K562 (cell line): ENCODE measurements around the gene SAMD4A. TPM values are rescaled to one million over a fixed set of nuclear protein-coding genes. Genes with fewer than 3 reads are reported as not detected.

Source experiments
- CEBPG ChIP-seq, 3 experiments: fragments of 200-800 bp in 1 of 3; sonication (Bioruptor generic) in 1 of 3; sonication (generic) in 1 of 3; formaldehyde crosslinking in 1 of 3; IDR thresholded peaks in 2 of 3; conservative IDR thresholded peaks in 1 of 3; 2 replicates each; pipeline versions ENCODE4 v1.6.1 to v1.8.0; 2016 to 2022; ENCODE audit warnings: missing compliant biosample characterization in 2 of 3, missing genetic modification characterization in 2 of 3, mild to moderate bottlenecking in 1 of 3, missing genetic modification reagents in 1 of 3
- GABPB1 ChIP-seq: sonication (generic); formaldehyde crosslinking; IDR thresholded peaks from 2 replicates; pipeline ENCODE4 v1.8.0; 2022; ENCODE audit warnings: mild to moderate bottlenecking, missing genetic modification reagents
- HSF4 ChIP-seq: fragments of 250-450 bp; sonication (Bioruptor Pico); IDR thresholded peaks from 2 replicates; pipeline ENCODE4 v2.1.2; 2022; ENCODE audit warnings: mild to moderate bottlenecking, moderate library complexity, borderline replicate concordance
- MCM5 ChIP-seq: fragments of 450-650 bp; IDR thresholded peaks from 2 replicates; pipeline ENCODE4 v1.6.1; 2016; ENCODE audit warnings: low read depth
- NUFIP1 ChIP-seq: fragments of 450-650 bp; IDR thresholded peaks from 2 replicates; pipeline ENCODE4 v1.6.1; 2018; ENCODE audit not compliant: partially characterized antibody
- PHB2 ChIP-seq: fragments of 450-650 bp; IDR thresholded peaks from 2 replicates; pipeline ENCODE4 v1.6.1; 2017; ENCODE audit warnings: low read depth
- POLR2AphosphoS5 ChIP-seq: IDR thresholded peaks from 2 replicates; pipeline ENCODE4 v1.6.1; 2011; ENCODE audit warnings: mild to moderate bottlenecking, low read depth, low read length, moderate library complexity; ENCODE audit not compliant: control insufficient read depth, insufficient read depth
- SOX6 ChIP-seq: fragments of 450-650 bp; IDR thresholded peaks from 2 replicates; pipeline ENCODE4 v1.6.1; 2014; ENCODE audit warnings: mild to moderate bottlenecking
- ZNF232 ChIP-seq: sonication (generic); formaldehyde crosslinking; IDR thresholded peaks from 2 replicates; pipeline ENCODE4 v1.8.0; 2022; ENCODE audit warnings: mild to moderate bottlenecking, missing genetic modification reagents
- ZNF583 ChIP-seq: fragments of 250-450 bp; sonication (Bioruptor Pico); IDR thresholded peaks from 2 replicates; pipeline ENCODE4 v1.4.0; 2020
- polyA plus RNA-seq, 8 experiments: library from polyadenylated mRNA; depleted of rRNA in 4 of 8; stranded (reverse) in 5 of 8; unstranded in 3 of 8; fragments of >200 nt; fragmentation: Nextera tagmentation in 2 of 8; fragmentation: Illumina TruSeq in 1 of 8; extraction: Ambion mirVana in 2 of 8; extraction: Trizol in 1 of 8; gene quantifications; 2 replicates each; pipeline versions ENCODE4 v1.2.1 to v1.2.3, GENCODE V29; 2011 to 2014; ENCODE audit warnings: inconsistent platforms in 1 of 8, missing spikeins in 1 of 8
- total RNA-seq, 7 experiments: library from RNA; depleted of rRNA in 6 of 7; stranded (reverse); fragments of >200 nt in 6 of 7; fragmentation: Illumina TruSeq in 2 of 7; extraction: Trizol in 2 of 7; gene quantifications; 2 replicates each; pipeline versions ENCODE4 v1.2.1 to v1.2.3, GENCODE V29; 2011 to 2021; ENCODE audit warnings: low replicate concordance in 1 of 7
- TF ChIP-seq, protein P1 (sequence below): sonication (generic); formaldehyde crosslinking; IDR thresholded peaks from 2 replicates; pipeline ENCODE4 v1.8.1; 2023; ENCODE audit warnings: mild to moderate bottlenecking, missing genetic modification reagents, moderate library complexity
- TF ChIP-seq, protein P2 (sequence below): sonication (generic); formaldehyde crosslinking; IDR thresholded peaks from 2 replicates; pipeline ENCODE4 v1.8.0; 2022; ENCODE audit warnings: mild to moderate bottlenecking, missing genetic modification reagents
- TF ChIP-seq, protein P3 (sequence below), 2 experiments: fragments of 450-650 bp; formaldehyde crosslinking in 1 of 2; IDR thresholded peaks; 2 replicates each; pipeline versions ENCODE4 v1.4.0 to v1.6.1; 2014 to 2020; ENCODE audit warnings: mild to moderate bottlenecking in 2 of 2, borderline replicate concordance in 1 of 2, low read depth in 1 of 2

SAMD4A gene
- total and polyA plus RNA-seq, 9 of the 15 experiments (the other 6 are each of a cell fraction or from before 2014, with no cell fraction given), result 0.66 to 6.8 (median 3.3) TPM

DNA sequence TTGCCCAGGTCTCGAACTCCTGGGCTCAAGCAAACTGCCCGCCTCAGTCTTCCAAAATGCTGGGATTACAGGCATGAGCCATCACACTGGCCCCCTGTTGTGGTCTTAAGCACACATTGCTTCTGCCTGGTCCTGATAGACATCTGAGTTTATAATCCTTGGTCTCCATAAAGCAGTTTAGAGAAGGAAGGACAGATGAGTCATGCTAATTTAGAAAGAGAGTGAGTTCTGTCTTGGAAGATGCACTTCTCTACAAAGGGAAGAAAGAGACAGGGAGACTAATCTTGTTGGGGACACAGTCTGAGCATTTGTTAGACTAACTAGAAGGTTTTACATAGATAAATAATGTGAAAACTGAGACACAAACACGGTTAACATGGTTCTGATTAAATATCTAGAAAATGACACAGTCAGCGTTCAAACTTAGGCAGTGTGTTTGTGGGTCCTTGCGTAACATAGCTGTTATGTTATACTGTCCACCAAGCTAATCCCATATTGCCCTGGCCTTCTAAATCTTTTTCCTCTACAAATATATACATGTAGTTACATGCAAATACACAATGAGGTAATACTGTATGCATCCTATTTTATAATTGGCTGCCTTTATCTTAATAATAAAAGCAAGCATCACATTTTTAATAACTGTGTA is 31.0 kb downstream of the SAMD4A start (continued):
- TF ChIP-seq, protein P1, sequence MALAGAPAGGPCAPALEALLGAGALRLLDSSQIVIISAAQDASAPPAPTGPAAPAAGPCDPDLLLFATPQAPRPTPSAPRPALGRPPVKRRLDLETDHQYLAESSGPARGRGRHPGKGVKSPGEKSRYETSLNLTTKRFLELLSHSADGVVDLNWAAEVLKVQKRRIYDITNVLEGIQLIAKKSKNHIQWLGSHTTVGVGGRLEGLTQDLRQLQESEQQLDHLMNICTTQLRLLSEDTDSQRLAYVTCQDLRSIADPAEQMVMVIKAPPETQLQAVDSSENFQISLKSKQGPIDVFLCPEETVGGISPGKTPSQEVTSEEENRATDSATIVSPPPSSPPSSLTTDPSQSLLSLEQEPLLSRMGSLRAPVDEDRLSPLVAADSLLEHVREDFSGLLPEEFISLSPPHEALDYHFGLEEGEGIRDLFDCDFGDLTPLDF (CRISPR knock-in tag), result no peak
- no peak for TF ChIP-seq MCM5
- TF ChIP-seq ZNF232 (CRISPR knock-in tag), result no peak
- 0 out of 2 replicates have a peak, but pooled peaks have one; percentile 30 for TF ChIP-seq PHB2
- no peak for TF ChIP-seq GABPB1 (CRISPR knock-in tag)
- TF ChIP-seq ZNF583 (CRISPR knock-in tag), result no peak
- no peak for TF ChIP-seq HSF4 (CRISPR knock-in tag)
- TF ChIP-seq, protein P2, sequence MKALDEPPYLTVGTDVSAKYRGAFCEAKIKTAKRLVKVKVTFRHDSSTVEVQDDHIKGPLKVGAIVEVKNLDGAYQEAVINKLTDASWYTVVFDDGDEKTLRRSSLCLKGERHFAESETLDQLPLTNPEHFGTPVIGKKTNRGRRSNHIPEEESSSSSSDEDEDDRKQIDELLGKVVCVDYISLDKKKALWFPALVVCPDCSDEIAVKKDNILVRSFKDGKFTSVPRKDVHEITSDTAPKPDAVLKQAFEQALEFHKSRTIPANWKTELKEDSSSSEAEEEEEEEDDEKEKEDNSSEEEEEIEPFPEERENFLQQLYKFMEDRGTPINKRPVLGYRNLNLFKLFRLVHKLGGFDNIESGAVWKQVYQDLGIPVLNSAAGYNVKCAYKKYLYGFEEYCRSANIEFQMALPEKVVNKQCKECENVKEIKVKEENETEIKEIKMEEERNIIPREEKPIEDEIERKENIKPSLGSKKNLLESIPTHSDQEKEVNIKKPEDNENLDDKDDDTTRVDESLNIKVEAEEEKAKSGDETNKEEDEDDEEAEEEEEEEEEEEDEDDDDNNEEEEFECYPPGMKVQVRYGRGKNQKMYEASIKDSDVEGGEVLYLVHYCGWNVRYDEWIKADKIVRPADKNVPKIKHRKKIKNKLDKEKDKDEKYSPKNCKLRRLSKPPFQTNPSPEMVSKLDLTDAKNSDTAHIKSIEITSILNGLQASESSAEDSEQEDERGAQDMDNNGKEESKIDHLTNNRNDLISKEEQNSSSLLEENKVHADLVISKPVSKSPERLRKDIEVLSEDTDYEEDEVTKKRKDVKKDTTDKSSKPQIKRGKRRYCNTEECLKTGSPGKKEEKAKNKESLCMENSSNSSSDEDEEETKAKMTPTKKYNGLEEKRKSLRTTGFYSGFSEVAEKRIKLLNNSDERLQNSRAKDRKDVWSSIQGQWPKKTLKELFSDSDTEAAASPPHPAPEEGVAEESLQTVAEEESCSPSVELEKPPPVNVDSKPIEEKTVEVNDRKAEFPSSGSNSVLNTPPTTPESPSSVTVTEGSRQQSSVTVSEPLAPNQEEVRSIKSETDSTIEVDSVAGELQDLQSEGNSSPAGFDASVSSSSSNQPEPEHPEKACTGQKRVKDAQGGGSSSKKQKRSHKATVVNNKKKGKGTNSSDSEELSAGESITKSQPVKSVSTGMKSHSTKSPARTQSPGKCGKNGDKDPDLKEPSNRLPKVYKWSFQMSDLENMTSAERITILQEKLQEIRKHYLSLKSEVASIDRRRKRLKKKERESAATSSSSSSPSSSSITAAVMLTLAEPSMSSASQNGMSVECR, result no peak
- TF ChIP-seq POLR2AphosphoS5, result peak; percentile 21; the same call in 1 of the 2 replicates
- TF ChIP-seq NUFIP1, result no peak
- TF ChIP-seq CEBPG (CRISPR knock-in tag; IDR thresholded peaks at IDR 0.05), result peak; percentile 30; the same call in 1 of the 2 replicates
- TF ChIP-seq CEBPG (tag; conservative IDR thresholded peaks at IDR 0.05 in 1 of 2, IDR thresholded peaks at IDR 0.05 in 1 of 2), result peak; percentile 45 to 60; a peak in 3 of 4 replicates
- TF ChIP-seq SOX6, result no peak; the same call in 1 of the 2 replicates
- TF ChIP-seq, protein P3, sequence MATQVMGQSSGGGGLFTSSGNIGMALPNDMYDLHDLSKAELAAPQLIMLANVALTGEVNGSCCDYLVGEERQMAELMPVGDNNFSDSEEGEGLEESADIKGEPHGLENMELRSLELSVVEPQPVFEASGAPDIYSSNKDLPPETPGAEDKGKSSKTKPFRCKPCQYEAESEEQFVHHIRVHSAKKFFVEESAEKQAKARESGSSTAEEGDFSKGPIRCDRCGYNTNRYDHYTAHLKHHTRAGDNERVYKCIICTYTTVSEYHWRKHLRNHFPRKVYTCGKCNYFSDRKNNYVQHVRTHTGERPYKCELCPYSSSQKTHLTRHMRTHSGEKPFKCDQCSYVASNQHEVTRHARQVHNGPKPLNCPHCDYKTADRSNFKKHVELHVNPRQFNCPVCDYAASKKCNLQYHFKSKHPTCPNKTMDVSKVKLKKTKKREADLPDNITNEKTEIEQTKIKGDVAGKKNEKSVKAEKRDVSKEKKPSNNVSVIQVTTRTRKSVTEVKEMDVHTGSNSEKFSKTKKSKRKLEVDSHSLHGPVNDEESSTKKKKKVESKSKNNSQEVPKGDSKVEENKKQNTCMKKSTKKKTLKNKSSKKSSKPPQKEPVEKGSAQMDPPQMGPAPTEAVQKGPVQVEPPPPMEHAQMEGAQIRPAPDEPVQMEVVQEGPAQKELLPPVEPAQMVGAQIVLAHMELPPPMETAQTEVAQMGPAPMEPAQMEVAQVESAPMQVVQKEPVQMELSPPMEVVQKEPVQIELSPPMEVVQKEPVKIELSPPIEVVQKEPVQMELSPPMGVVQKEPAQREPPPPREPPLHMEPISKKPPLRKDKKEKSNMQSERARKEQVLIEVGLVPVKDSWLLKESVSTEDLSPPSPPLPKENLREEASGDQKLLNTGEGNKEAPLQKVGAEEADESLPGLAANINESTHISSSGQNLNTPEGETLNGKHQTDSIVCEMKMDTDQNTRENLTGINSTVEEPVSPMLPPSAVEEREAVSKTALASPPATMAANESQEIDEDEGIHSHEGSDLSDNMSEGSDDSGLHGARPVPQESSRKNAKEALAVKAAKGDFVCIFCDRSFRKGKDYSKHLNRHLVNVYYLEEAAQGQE (IDR thresholded peaks at IDR 0.05; ENCODE audit: borderline replicate concordance), result no peak
- TF ChIP-seq, protein P3 (CRISPR knock-in tag; IDR thresholded peaks at IDR 0.05; ENCODE audit: low read depth), result no peak
